Gastrocnemius medialis (tissue), 4 donors: ENCODE measurements around the gene UBE2Z.

Experiments used
- CTCF ChIP-seq, 5 experiments: fragments of 450-650 bp in 3 of 5; fragments of 200-600 bp in 2 of 5; sonication (generic) in 2 of 5; IDR thresholded peaks in 4 of 5; conservative IDR thresholded peaks in 1 of 5; 1 replicate in 4 of 5; 2 replicates in 1 of 5; pipeline ENCODE4 v1.5.1; 2016 to 2019; ENCODE audit warnings: antibody characterized with exemption in 5 of 5, mild to moderate bottlenecking in 3 of 5, moderate library complexity in 3 of 5
- POLR2A ChIP-seq, 2 donors: fragments of 450-650 bp; IDR thresholded peaks; one replicate each; pipeline ENCODE4 v1.6.1; 2017; ENCODE audit warnings: antibody characterized with exemption in 2 of 2, mild to moderate bottlenecking in 2 of 2, moderate library complexity in 2 of 2

DNA sequence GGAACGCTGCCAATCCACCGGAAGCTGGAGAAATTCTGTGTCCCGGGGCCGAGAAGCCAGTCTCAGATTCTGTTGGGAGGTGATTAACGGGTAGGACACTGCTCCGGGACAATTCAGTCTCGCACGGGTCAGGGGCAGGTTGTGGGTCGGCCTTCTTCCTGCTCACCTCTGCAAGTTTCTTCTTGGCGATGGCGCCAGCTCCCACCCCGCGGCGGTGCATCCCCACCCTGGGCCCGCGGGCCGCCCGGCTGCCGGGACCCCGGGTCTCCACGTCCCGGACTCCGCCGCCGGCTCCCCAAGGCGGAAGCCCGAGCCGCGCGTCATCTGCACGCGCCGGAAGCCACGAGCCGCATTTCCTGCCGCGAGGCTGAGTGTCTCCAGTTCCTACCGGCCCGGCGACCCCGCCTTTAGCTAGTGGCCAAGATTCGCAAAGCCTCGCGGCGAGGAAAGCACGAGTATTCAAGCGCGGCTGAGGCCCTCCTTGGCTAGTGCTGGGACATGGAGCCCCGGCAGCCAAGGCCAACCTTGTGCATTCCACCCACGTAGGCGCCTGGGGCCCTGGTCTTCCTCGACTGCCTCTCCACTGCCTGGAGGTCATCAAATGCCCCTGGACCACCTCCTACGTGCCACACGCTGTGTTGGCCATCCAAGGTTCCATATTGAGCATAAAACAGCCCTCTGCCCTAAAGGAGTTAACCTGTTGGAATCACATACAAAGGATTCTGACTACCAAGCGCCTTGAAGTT lies 36.5 kb downstream of the UBE2Z start, which contains the start of gene SNF8:
- TF ChIP-seq POLR2A (IDR thresholded peaks at IDR 0.05) (peak; percentile 69 to 79), CTCF (IDR thresholded peaks at IDR 0.05 in 4 of 5, conservative IDR thresholded peaks at IDR 0.05 in 1 of 5) (no peak)
